Endothelial cell of umbilical vein (primary cell): ENCODE results near the gene E2F4. TPM values are rescaled to one million over a fixed set of nuclear protein-coding genes. Genes with fewer than 3 reads are reported as not detected.

Experiments
- BruUV-seq: library from RNA; stranded (reverse); fragments of 400-500 nt; replicated peaks from 2 replicates; lab custom pipeline; 2021; lab: Mats Ljungman, UMichigan
- CTCF ChIA-PET: fragments of 300-600, 350-600 bp; sonication (Branson Sonifier 250); formaldehyde crosslinking; loops from one replicate; lab custom pipeline; 2021; ENCODE audit warnings: antibody characterized with exemption, inconsistent platforms; lab: Charles Lee
- POLR2A ChIA-PET: fragments of 300-600, 350-600 bp; sonication (Branson Sonifier 250); formaldehyde crosslinking; loops from one replicate; lab custom pipeline; 2021; ENCODE audit warnings: antibody characterized with exemption, inconsistent platforms; lab: Charles Lee
- DNase-seq: peaks from one replicate; pipeline ENCODE4 v3.0.0-alpha.2; 2011; ENCODE audit warnings: low read depth, low spot score
- FAIRE-seq: peaks from 2 replicates; lab custom pipeline; 2011; peaks lifted over from hg19 to GRCh38; lab: Jason Lieb, UNC
- H2AFZ ChIP-seq: 2 replicates; pipeline ENCODE4 v1.6.0; 2012; ENCODE audit warnings: low read depth, low read length, control low read depth, inconsistent platforms
- H3K27ac ChIP-seq: 2 replicates; pipeline ENCODE4 v1.5.1; 2011; ENCODE audit warnings: low read depth, mild to moderate bottlenecking, control low read depth, low read length, moderate library complexity; ENCODE audit not compliant: insufficient read depth
- H3K27me3 ChIP-seq, 2 experiments: 2 replicates each; pipeline versions ENCODE4 v1.6.0 to v1.6.1; 2011; ENCODE audit warnings: low read length in 2 of 2, mixed read lengths in 1 of 2; ENCODE audit not compliant: control insufficient read depth in 2 of 2, insufficient read depth in 2 of 2
- H3K36me3 ChIP-seq, 2 experiments: 2 replicates in 1 of 2; 3 replicates in 1 of 2; pipeline ENCODE4 v1.5.1; 2011; ENCODE audit warnings: low read length in 2 of 2, mild to moderate bottlenecking in 1 of 2, moderate library complexity in 1 of 2; ENCODE audit not compliant: control insufficient read depth in 2 of 2, insufficient read depth in 2 of 2; ENCODE audit errors: extremely low read depth in 1 of 2
- H3K4me1 ChIP-seq: 3 replicates; pipeline ENCODE4 v1.5.1; 2011; ENCODE audit warnings: mild to moderate bottlenecking, low read length; ENCODE audit not compliant: control insufficient read depth, insufficient read depth; ENCODE audit errors: extremely low read depth
- H3K4me2 ChIP-seq: 2 replicates; pipeline ENCODE4 v1.6.1; 2011; ENCODE audit warnings: low read length, control low read depth, mixed read lengths; ENCODE audit not compliant: insufficient read depth
- H3K4me3 ChIP-seq, 3 experiments: fragments of 200-600 bp in 1 of 3; sonication (generic), shearing (Covaris generic) in 1 of 3; replicated peaks in 1 of 3; 2 replicates each; pipeline ENCODE4 v1.5.1; 2011 to 2016; ENCODE audit warnings: control low read depth in 3 of 3, low read length in 3 of 3, mild to moderate bottlenecking in 2 of 3, inconsistent platforms in 1 of 3, low read depth in 1 of 3, moderate library complexity in 1 of 3; ENCODE audit not compliant: insufficient read depth in 1 of 3
- H3K79me2 ChIP-seq: 2 replicates; pipeline ENCODE4 v1.6.0; 2012; ENCODE audit warnings: low read length, inconsistent platforms; ENCODE audit not compliant: control insufficient read depth, insufficient read depth
- H3K9ac ChIP-seq: replicated peaks from 2 replicates; pipeline ENCODE3; 2011; ENCODE audit warnings: low read length, control low read depth; ENCODE audit not compliant: insufficient read depth; ENCODE audit errors: extremely low read depth
- H3K9me1 ChIP-seq: replicated peaks from 3 replicates; pipeline ENCODE4 v1.6.0; 2011; ENCODE audit warnings: mild to moderate bottlenecking, low read length; ENCODE audit not compliant: control insufficient read depth, insufficient read depth; ENCODE audit errors: extremely low read depth
- H3K9me3 ChIP-seq: replicated peaks from 2 replicates; pipeline ENCODE4 v1.5.1; 2012; ENCODE audit warnings: low read length, inconsistent platforms; ENCODE audit not compliant: control insufficient read depth, insufficient read depth
- H4K20me1 ChIP-seq: replicated peaks from 2 replicates; pipeline ENCODE3; 2011; ENCODE audit warnings: mild to moderate bottlenecking, low read length; ENCODE audit not compliant: control insufficient read depth, insufficient read depth; ENCODE audit errors: extremely low read depth
- CTCF ChIP-seq, 2 donors: IDR thresholded peaks; 1 replicate in 1 of 2; 2 replicates in 1 of 2; pipeline ENCODE4 v1.5.1; 2011; ENCODE audit warnings: low read length in 2 of 2, mild to moderate bottlenecking in 2 of 2, moderate library complexity in 2 of 2, control low read depth in 1 of 2, inconsistent platforms in 1 of 2, low read depth in 1 of 2; ENCODE audit not compliant: insufficient read depth in 1 of 2; ENCODE audit errors: extremely low read depth in 1 of 2
- EZH2 ChIP-seq: IDR thresholded peaks from 2 replicates; pipeline ENCODE4 v1.6.1; 2012; ENCODE audit warnings: borderline replicate concordance, low read depth, mild to moderate bottlenecking, moderate library complexity, low read length, inconsistent platforms; ENCODE audit not compliant: severe bottlenecking
- FOS ChIP-seq: IDR thresholded peaks from 2 replicates; pipeline ENCODE4 v1.6.1; 2011; ENCODE audit warnings: mild to moderate bottlenecking, low read length, moderate library complexity, borderline replicate concordance; ENCODE audit not compliant: insufficient read depth
- GATA2 ChIP-seq: IDR thresholded peaks from 2 replicates; pipeline ENCODE4 v1.7.0; 2011; ENCODE audit warnings: low read depth, mild to moderate bottlenecking, moderate library complexity, mixed read lengths, low read length; ENCODE audit not compliant: insufficient read length, insufficient read depth
- JUN ChIP-seq: IDR thresholded peaks from 2 replicates; pipeline ENCODE4 v1.6.1; 2011; ENCODE audit warnings: borderline replicate concordance, low read depth; ENCODE audit not compliant: insufficient read length, insufficient read depth
- MAX ChIP-seq: IDR thresholded peaks from 2 replicates; pipeline ENCODE4 v1.6.1; 2011; ENCODE audit not compliant: insufficient read depth, insufficient read length
- MYC ChIP-seq: IDR thresholded peaks from one replicate; pipeline ENCODE4 v1.6.1; 2011; ENCODE audit warnings: mild to moderate bottlenecking, low read depth, low read length
- POLR2A ChIP-seq: IDR thresholded peaks from 2 replicates; pipeline ENCODE4 v1.6.1; 2012; ENCODE audit warnings: low read depth, mild to moderate bottlenecking, control low read depth, low read length
- POLR2AphosphoS5 ChIP-seq: IDR thresholded peaks from 2 replicates; pipeline ENCODE4 v1.6.1; 2012; ENCODE audit warnings: low read depth, mild to moderate bottlenecking, control low read depth, low read length, moderate library complexity; ENCODE audit not compliant: insufficient read depth
- dilution Hi-C: fragments of 300-500 bp; cut with MboI; formaldehyde crosslinking; loops from one replicate; pipeline ENCODE4 v1.15.0; 2019; ENCODE audit warnings: low sequenced_read_pairs; ENCODE audit not compliant: extremely low pct_ligation_motif_present
- intact Hi-C: fragments of 100-400 bp; cut with micrococcal nuclease; formaldehyde crosslinking; loops from one replicate; pipeline ENCODE4 v1.10.0; 2022
- polyA plus RNA-seq, 4 experiments: library from polyadenylated mRNA; depleted of rRNA in 3 of 4; stranded (reverse) in 3 of 4; unstranded in 1 of 4; fragments of >200 nt; gene quantifications; 2 replicates each; pipeline versions ENCODE4 v1.2.1 to v1.2.3, GENCODE V29; 2011 to 2012; ENCODE audit warnings: missing spikeins in 1 of 4
- total RNA-seq: library from RNA; stranded (reverse); gene quantifications from 2 replicates; pipeline ENCODE4 v1.2.3, GENCODE V29; 2021

Gene E2F4
- total and polyA plus RNA-seq, 2 donors (not counting 3 experiments of a cell fraction or from before 2014, with no cell fraction given), result 112 to 168 TPM

- Histone ChIP-seq H3K9me1 (no peaks in the 10 kb centered on the region), H3K9ac (no peak overlapping the region), H3K27me3 (peaks cover 2 to 3% of the 10 kb centered on the region in 2 experiments), H3K4me2 (no peak overlapping the region), H3K36me3 (no peaks in the 10 kb centered on the region), H3K4me3 (no peak overlapping the region), H3K27ac (no peak overlapping the region), H4K20me1 (no peaks in the 10 kb centered on the region), H3K9me3 (no peaks in the 10 kb centered on the region), H3K4me1 (peaks cover 4% of the 10 kb centered on the region), H3K79me2 (no peaks in the 10 kb centered on the region), H2AFZ (no peak overlapping the region)
- intact Hi-C loops (no loop called here), dilution Hi-C loops (no loop called here)
- ChIA-PET POLR2A (no interaction called here), CTCF (interaction anchor here (1.0 to 8.2 kb wide), 8 partner anchors 8 to 203 kb away, joined by 3 to 302 read pairs (median 6); no protein-coding TSS in a partner anchor)
- TF ChIP-seq MYC (no peak), FOS (no peak), MAX (no peak), POLR2AphosphoS5 (no peak), CTCF (IDR thresholded peaks at IDR 0.05; ENCODE audit: extremely low read depth in 1 of 2, insufficient read depth in 1 of 2, low read depth in 1 of 2, low read length in 2 of 2) (no peak), GATA2 (no peak), POLR2A (no peak), EZH2 (no peak), JUN (no peak)
- no peak for FAIRE-seq
- no peak for DNase-seq
- BruUV-seq, result no TSS peak
Measured at GRCh38 chr16:67157106-67157748, 34.7 kb upstream of the E2F4 start.
